ENCODE results near the gene ROBO1.

DNA sequence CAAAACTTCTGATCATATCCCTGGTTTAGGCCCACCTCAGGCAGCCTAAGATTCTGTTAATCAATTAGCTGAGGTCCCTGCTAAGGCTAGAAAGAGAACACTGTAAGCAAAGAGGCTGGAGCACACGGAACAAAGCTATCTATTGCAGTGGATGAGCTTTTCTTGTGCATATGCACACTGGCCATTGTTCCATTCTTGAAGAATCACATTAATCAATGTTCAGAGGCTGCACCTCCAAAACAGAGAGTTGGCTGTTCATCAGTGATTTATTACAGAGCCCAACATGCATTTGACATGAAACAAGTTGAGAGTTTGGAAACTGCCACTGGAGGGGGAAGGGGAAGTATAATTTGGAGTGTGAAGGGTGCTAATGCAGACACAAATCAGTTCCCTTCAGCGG lies 873.0 kb downstream of the ROBO1 start:
- TF ChIP-seq, protein P1, sequence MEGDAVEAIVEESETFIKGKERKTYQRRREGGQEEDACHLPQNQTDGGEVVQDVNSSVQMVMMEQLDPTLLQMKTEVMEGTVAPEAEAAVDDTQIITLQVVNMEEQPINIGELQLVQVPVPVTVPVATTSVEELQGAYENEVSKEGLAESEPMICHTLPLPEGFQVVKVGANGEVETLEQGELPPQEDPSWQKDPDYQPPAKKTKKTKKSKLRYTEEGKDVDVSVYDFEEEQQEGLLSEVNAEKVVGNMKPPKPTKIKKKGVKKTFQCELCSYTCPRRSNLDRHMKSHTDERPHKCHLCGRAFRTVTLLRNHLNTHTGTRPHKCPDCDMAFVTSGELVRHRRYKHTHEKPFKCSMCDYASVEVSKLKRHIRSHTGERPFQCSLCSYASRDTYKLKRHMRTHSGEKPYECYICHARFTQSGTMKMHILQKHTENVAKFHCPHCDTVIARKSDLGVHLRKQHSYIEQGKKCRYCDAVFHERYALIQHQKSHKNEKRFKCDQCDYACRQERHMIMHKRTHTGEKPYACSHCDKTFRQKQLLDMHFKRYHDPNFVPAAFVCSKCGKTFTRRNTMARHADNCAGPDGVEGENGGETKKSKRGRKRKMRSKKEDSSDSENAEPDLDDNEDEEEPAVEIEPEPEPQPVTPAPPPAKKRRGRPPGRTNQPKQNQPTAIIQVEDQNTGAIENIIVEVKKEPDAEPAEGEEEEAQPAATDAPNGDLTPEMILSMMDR (conservative IDR thresholded peaks at IDR 0.05) = no peak
- TF ChIP-seq ZFX (IDR thresholded peaks at IDR 0.05) = no peak
